Right lobe of liver (tissue), 6 donors: Measurements from ENCODE around the gene USB1. TPM values are rescaled to one million over a fixed set of nuclear protein-coding genes. Genes with fewer than 3 reads are reported as not detected.

Experiments used
- ATAC-seq, 4 donors: fragments of 200-7000 bp; cut with Tn5 transposase; one replicate each; pipeline ENCODE4 v1.9.1; 2020; ENCODE audit warnings: mild to moderate bottlenecking in 4 of 4, moderate library complexity in 4 of 4
- DNase-seq, 3 donors: peaks; one replicate each; pipeline ENCODE4 v3.0.0-alpha.2; 2020
- H3K27ac ChIP-seq, 3 donors: fragments of 200-600 bp; one replicate each; pipeline ENCODE4 v1.8.0; 2022
- H3K27me3 ChIP-seq, 2 donors: fragments of 200-600 bp; one replicate each; pipeline ENCODE4 v1.8.0; 2022
- H3K36me3 ChIP-seq, 4 donors: fragments of 200-600 bp; sonication (generic) in 1 of 4; one replicate each; pipeline versions ENCODE4 v1.5.1 to v1.8.0; 2017 to 2022; ENCODE audit warnings: control low read depth in 1 of 4
- H3K4me1 ChIP-seq, 4 donors: fragments of 200-600 bp; sonication (generic) in 1 of 4; one replicate each; pipeline versions ENCODE4 v1.5.1 to v1.8.0; 2017 to 2022; ENCODE audit warnings: control low read depth in 1 of 4
- H3K4me3 ChIP-seq, 3 donors: fragments of 200-600 bp; one replicate each; pipeline ENCODE4 v1.8.0; 2022
- H3K9me3 ChIP-seq, 4 donors: fragments of 200-600 bp; sonication (generic) in 1 of 4; one replicate each; pipeline versions ENCODE4 v1.5.1 to v1.8.0; 2017 to 2022; ENCODE audit warnings: control low read depth in 1 of 4
- POLR2A ChIP-seq: fragments of 450-650 bp; IDR thresholded peaks from one replicate; pipeline ENCODE4 v1.6.1; 2017; ENCODE audit warnings: antibody characterized with exemption, mild to moderate bottlenecking
- WGBS: methylation state at CpG from one replicate; pipeline ENCODE4 v1.1.6; 2018; ENCODE audit warnings: low coverage, low lambda C conversion rate; ENCODE audit not compliant: insufficient coverage; ENCODE audit errors: missing lambda C conversion rate; 5-methylcytosine and 5-hydroxymethylcytosine counted together
- intact Hi-C, 2 donors: fragments of 100-400 bp; cut with DNase I; formaldehyde crosslinking; loops; one replicate each; pipeline versions ENCODE4 v1.11.2 to v1.14.1; 2022
- total RNA-seq, 6 experiments: library from RNA; depleted of rRNA in 2 of 6; stranded (reverse); fragments of >200 nt in 2 of 6; fragmentation: NEBNext Ultra II Directional in 3 of 6; extraction: Animal tissue kit (Norgen Biotek cat#: 25700) in 3 of 6; gene quantifications; one replicate each; pipeline versions ENCODE4 v1.1.0 to v1.2.4, GENCODE V29; 2016 to 2023
- TF ChIP-seq, protein P1 (sequence below), 4 donors: fragments of 200-600 bp in 3 of 4; fragments of 450-650 bp in 1 of 4; IDR thresholded peaks; one replicate each; pipeline versions ENCODE4 v1.5.1 to v1.8.0; 2016 to 2022; ENCODE audit warnings: antibody characterized with exemption in 4 of 4, mild to moderate bottlenecking in 2 of 4
- donor health status: DM: no; HTN: yes; CAD: no.
- donor health status: DM: no; HTN: no; CAD: no.
- donor health status: DM: no; HTN: no; CAD: no.
- donor health status: DM: no; HTN: yes; CAD: no.
- donor health status: DM: no; HTN: yes; CAD: no.

Gene USB1
- total RNA-seq, 6 experiments from 2014 or later = 20.6 to 63.3 (median 25.9) TPM

DNA sequence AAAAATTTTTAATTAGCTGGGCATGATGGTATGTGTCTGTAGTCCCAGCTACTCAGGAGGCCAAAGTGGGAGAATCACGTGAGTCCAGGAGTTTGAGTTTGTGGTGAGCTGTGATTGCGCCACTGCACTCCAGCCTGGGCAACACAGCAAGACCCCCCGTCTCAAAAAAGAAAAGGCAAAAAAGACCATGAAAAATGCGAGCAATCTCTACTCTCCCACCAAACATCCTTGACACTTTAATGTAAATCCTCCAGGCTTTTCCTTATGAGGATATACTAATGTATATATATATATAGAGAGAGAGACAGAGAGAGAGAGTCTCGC, 52.4 kb downstream of the USB1 start:
- TF ChIP-seq, protein P1, sequence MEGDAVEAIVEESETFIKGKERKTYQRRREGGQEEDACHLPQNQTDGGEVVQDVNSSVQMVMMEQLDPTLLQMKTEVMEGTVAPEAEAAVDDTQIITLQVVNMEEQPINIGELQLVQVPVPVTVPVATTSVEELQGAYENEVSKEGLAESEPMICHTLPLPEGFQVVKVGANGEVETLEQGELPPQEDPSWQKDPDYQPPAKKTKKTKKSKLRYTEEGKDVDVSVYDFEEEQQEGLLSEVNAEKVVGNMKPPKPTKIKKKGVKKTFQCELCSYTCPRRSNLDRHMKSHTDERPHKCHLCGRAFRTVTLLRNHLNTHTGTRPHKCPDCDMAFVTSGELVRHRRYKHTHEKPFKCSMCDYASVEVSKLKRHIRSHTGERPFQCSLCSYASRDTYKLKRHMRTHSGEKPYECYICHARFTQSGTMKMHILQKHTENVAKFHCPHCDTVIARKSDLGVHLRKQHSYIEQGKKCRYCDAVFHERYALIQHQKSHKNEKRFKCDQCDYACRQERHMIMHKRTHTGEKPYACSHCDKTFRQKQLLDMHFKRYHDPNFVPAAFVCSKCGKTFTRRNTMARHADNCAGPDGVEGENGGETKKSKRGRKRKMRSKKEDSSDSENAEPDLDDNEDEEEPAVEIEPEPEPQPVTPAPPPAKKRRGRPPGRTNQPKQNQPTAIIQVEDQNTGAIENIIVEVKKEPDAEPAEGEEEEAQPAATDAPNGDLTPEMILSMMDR (IDR thresholded peaks at IDR 0.05) = no peak
- no peak for TF ChIP-seq POLR2A
- ATAC-seq = no peak
- DNase-seq = no peak
- 72% methylated on average over 2 of the region's 5 CpGs for WGBS
- no peaks in the 10 kb centered on the region for H3K9me3 ChIP-seq
- no peaks in the 10 kb centered on the region for H3K4me1 ChIP-seq
- no peak overlapping the region for H3K27ac ChIP-seq
- H3K36me3 ChIP-seq = no peaks in the 10 kb centered on the region
- no peaks in the 10 kb centered on the region for H3K27me3 ChIP-seq
- intact Hi-C loops = no loop called here
- H3K4me3 ChIP-seq = no peak overlapping the region

DNA sequence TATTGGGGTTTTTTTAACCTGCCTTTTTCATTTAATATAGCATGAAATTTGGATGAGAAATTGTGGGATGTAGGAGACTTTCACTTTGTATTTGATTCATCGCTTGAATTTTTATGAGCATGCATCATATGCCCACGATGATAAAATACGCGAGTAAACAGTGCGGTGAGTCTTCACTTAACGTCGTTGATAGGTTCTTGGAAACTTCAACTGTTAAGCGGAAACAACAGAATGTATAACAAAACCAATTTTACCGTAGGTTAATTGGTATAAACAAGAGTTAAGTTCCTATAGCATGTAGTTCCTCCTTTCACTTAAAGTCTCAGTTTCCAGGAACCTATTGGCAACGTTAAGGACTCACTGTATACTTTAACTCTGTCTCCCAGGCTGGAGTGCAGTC, 53.1 kb downstream of the USB1 start:
- Histone ChIP-seq H3K9me3 (no peaks in the 10 kb centered on the region), H3K36me3 (no peaks in the 10 kb centered on the region), H3K4me3 (no peak overlapping the region), H3K27ac (no peak overlapping the region), H3K27me3 (no peaks in the 10 kb centered on the region), H3K4me1 (no peaks in the 10 kb centered on the region)
- ATAC-seq (no peak), DNase-seq (no peak)
- intact Hi-C loops = no loop called here
- no peak for TF ChIP-seq POLR2A
- TF ChIP-seq, protein P1 (IDR thresholded peaks at IDR 0.05) = no peak
- 81% methylated on average over 10 of the region's 10 CpGs for WGBS

DNA sequence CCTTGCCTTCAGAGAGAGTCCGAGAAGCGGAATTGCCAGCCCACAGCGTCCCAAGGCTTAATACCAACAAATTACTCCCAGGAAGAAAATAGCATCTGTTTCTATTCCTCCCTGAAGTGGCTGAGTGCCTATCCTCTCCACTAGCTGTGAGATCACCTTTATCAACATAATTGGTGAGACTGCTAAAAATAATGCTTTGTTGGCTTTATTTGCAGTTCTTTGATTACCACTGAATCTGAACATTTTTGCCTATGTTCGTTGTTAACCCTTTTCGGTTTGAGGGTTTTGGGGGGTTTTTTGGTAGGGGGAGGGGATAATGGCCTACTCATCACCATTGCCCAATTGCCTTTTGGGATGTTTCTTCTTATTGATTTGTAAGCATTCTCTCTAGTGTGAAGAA, 55.4 kb downstream of the USB1 start:
- Histone ChIP-seq H3K27ac (no peak overlapping the region), H3K36me3 (no peaks in the 10 kb centered on the region), H3K27me3 (no peaks in the 10 kb centered on the region), H3K4me1 (no peaks in the 10 kb centered on the region), H3K4me3 (no peak overlapping the region), H3K9me3 (no peaks in the 10 kb centered on the region)
- 60% methylated on average over 5 of the region's 5 CpGs for WGBS
- no peak for ATAC-seq
- TF ChIP-seq POLR2A = no peak
- TF ChIP-seq, protein P1 (IDR thresholded peaks at IDR 0.05) = no peak
- DNase-seq = no peak
- intact Hi-C loops = no loop called here

DNA sequence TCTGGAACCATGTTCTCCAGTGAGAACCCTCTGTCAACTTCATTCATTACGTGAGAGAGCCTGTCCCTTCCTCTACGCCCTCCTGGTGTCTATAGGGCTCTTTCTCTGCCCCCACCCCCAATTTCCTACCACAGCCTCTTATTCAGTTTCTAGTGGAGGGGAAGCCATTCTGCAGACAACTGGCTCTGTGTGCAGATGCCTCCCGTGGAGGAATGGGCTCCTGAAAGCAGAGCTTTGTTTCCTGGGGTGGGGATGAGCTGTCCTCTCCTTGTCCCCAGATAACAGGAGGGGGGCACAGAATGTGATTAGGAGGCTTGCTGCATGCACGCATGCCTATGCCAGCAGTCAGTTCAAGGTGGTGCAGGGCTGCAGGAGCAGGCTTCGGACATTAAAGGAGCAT, 55.9 kb downstream of the USB1 start:
- Histone ChIP-seq H3K36me3 (no peaks in the 10 kb centered on the region), H3K4me1 (no peaks in the 10 kb centered on the region), H3K27me3 (no peaks in the 10 kb centered on the region), H3K27ac (no peak overlapping the region), H3K9me3 (no peaks in the 10 kb centered on the region), H3K4me3 (no peak overlapping the region)
- DNase-seq (no peak), ATAC-seq (no peak)
- no peak for TF ChIP-seq POLR2A
- TF ChIP-seq, protein P1 (IDR thresholded peaks at IDR 0.05) = no peak
- intact Hi-C loops = no loop called here
- WGBS = 49% methylated on average over 4 of the region's 5 CpGs

DNA sequence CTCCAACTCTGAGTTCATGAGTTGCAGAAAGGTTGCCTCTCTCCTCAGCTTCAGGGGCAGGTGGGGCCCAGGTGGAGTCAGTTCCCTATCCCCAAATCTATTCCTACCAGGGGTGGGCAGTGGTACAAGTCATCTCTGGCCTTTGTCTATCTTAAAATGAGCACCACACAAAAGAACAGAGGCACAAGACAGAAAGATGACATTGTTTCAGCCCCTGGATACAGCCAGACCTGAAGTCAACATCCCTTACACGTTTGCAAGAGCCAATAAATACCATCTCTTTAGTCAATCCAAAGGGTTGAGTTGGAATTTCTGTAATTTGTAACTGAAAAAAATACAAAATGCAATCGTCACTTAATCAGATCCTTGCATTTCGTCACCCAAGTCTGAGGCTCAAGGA, 56.6 kb downstream of the USB1 start:
- Histone ChIP-seq H3K27ac (no peak overlapping the region), H3K4me1 (no peaks in the 10 kb centered on the region), H3K9me3 (no peaks in the 10 kb centered on the region), H3K27me3 (no peaks in the 10 kb centered on the region), H3K4me3 (no peak overlapping the region), H3K36me3 (no peaks in the 10 kb centered on the region)
- 74% methylated on average over 3 of the region's 3 CpGs for WGBS
- ATAC-seq (no peak), DNase-seq (no peak)
- intact Hi-C loops = no loop called here
- TF ChIP-seq, protein P1 (IDR thresholded peaks at IDR 0.05) = no peak
- TF ChIP-seq POLR2A = no peak
